A549 (cell line): ENCODE measurements around the gene RAPGEF3. TPM values are rescaled to one million over a fixed set of nuclear protein-coding genes. Genes with fewer than 3 reads are reported as not detected.

Source experiments
- ATAC-seq, 2 experiments: fragments of 200-7000 bp in 1 of 2; fragments of >200 bp in 1 of 2; cut with Nextera tagmentation in 1 of 2; cut with Tn5 transposase in 1 of 2; 3 replicates each; pipeline versions ENCODE4 v1.8.0 to v1.9.1; 2018 to 2020; ENCODE audit warnings: mild to moderate bottlenecking in 1 of 2, moderate library complexity in 1 of 2
- CTCF ChIA-PET: fragments of 300-600 bp; sonication (Branson Sonifier 250); formaldehyde crosslinking; extraction: SDS; loops from one replicate; lab custom pipeline; 2021; ENCODE audit warnings: antibody characterized with exemption, inconsistent platforms; lab: Yijun Ruan, JAX
- POLR2A ChIA-PET: fragments of 350-600 bp; formaldehyde crosslinking; extraction: SDS; loops from one replicate; lab custom pipeline; 2021; ENCODE audit warnings: antibody characterized with exemption, inconsistent platforms; lab: Yijun Ruan, JAX
- DNase-seq, 2 experiments: peaks; one replicate each; pipeline versions ENCODE4 v3.0.0 to v3.0.0-alpha.2; 2011 to 2016; ENCODE audit warnings: low read depth in 1 of 2, low spot score in 1 of 2
- FAIRE-seq: peaks from 2 replicates; lab custom pipeline; 2011; peaks lifted over from hg19 to GRCh38; lab: Jason Lieb, UNC
- H3K27ac ChIP-seq, 2 experiments: fragments of >200 bp; sonication (Bioruptor Twin); formaldehyde crosslinking; 3 replicates each; pipeline ENCODE4 v1.5.1; 2016 to 2017
- H3K4me1 ChIP-seq: fragments of >200 bp; sonication (Bioruptor Twin); formaldehyde crosslinking; 3 replicates; pipeline ENCODE4 v1.6.1; 2016
- H3K4me2 ChIP-seq: fragments of >200 bp; sonication (Bioruptor Twin); formaldehyde crosslinking; 3 replicates; pipeline ENCODE4 v1.6.1; 2016
- H3K4me3 ChIP-seq: fragments of >200 bp; sonication (Bioruptor Twin); formaldehyde crosslinking; 3 replicates; pipeline ENCODE4 v1.5.1; 2016
- H3K9me3 ChIP-seq: fragments of >200 bp; sonication (Bioruptor Twin); formaldehyde crosslinking; 3 replicates; pipeline ENCODE4 v1.6.1; 2016
- BHLHE40 ChIP-seq: IDR thresholded peaks from 2 replicates; pipeline ENCODE4 v1.6.1; 2012; ENCODE audit warnings: low read depth, low read length, inconsistent platforms
- CBX2 ChIP-seq: fragments of 200-600 bp; sonication (generic); IDR thresholded peaks from 2 replicates; pipeline ENCODE4 v1.6.1; 2016; ENCODE audit warnings: low read depth, mild to moderate bottlenecking, borderline replicate concordance
- CBX8 ChIP-seq: fragments of 200-600 bp; sonication (generic); IDR thresholded peaks from 2 replicates; pipeline ENCODE4 v1.6.1; 2016
- CHD2 ChIP-seq: fragments of 150-350 bp; IDR thresholded peaks from 2 replicates; pipeline ENCODE4 v1.6.1; 2014; ENCODE audit warnings: low read length; ENCODE audit not compliant: partially characterized antibody
- E2F6 ChIP-seq: IDR thresholded peaks from 2 replicates; pipeline ENCODE4 v1.6.1; 2012; ENCODE audit warnings: low read depth, borderline replicate concordance
- EHMT2 ChIP-seq: fragments of 200-600 bp; sonication (generic); IDR thresholded peaks from 2 replicates; pipeline ENCODE4 v1.6.1; 2016; ENCODE audit warnings: antibody characterized with exemption, low read depth, mild to moderate bottlenecking, moderate library complexity
- FOSB ChIP-seq: fragments of 250-450 bp; sonication (Bioruptor Pico); IDR thresholded peaks from 2 replicates; pipeline ENCODE4 v1.5.0; 2020; ENCODE audit warnings: mild to moderate bottlenecking, moderate library complexity
- FOSL2 ChIP-seq, 2 experiments: fragments of 450-650 bp in 1 of 2; fragments of >200 bp in 1 of 2; sonication (Bioruptor Twin) in 1 of 2; formaldehyde crosslinking; IDR thresholded peaks; 2 replicates each; pipeline versions ENCODE4 v1.5.0 to v1.6.1; 2016 to 2020; ENCODE audit warnings: mild to moderate bottlenecking in 1 of 2, moderate library complexity in 1 of 2
- FOXS1 ChIP-seq: fragments of 250-450 bp; sonication (Bioruptor Pico); IDR thresholded peaks from 2 replicates; pipeline ENCODE4 v1.5.0; 2020; ENCODE audit warnings: mild to moderate bottlenecking, moderate library complexity
- GATA3 ChIP-seq: IDR thresholded peaks from 2 replicates; pipeline ENCODE4 v1.6.1; 2012; ENCODE audit warnings: borderline replicate concordance
- HEYL ChIP-seq: fragments of 250-450 bp; sonication (Bioruptor Pico); IDR thresholded peaks from 2 replicates; pipeline ENCODE4 v1.8.0; 2021; ENCODE audit warnings: mild to moderate bottlenecking, moderate library complexity
- HMGXB4 ChIP-seq: fragments of 250-450 bp; sonication (Bioruptor Pico); IDR thresholded peaks from 2 replicates; pipeline ENCODE4 v1.5.0; 2021; ENCODE audit warnings: mild to moderate bottlenecking, moderate library complexity, borderline replicate concordance
- JUNB ChIP-seq: fragments of >200 bp; sonication (Bioruptor Twin); formaldehyde crosslinking; IDR thresholded peaks from 2 replicates; pipeline ENCODE4 v1.6.1; 2016
- KDM1A ChIP-seq: fragments of 200-600 bp; sonication (generic); IDR thresholded peaks from 2 replicates; pipeline ENCODE4 v1.6.1; 2016; ENCODE audit warnings: low read depth, mild to moderate bottlenecking
- KDM5A ChIP-seq: fragments of 200-600 bp; sonication (generic); IDR thresholded peaks from 2 replicates; pipeline ENCODE4 v1.6.1; 2016; ENCODE audit warnings: antibody characterized with exemption, mild to moderate bottlenecking
- MAZ ChIP-seq: fragments of 150-350 bp; IDR thresholded peaks from 2 replicates; pipeline ENCODE4 v1.6.1; 2014; ENCODE audit warnings: antibody characterized with exemption, low read depth, low read length, borderline replicate concordance
- NFE2L2 ChIP-seq: fragments of 150-350 bp; conservative IDR thresholded peaks from 2 replicates; pipeline ENCODE4 v1.6.1; 2014; ENCODE audit warnings: low read length
- PHF8 ChIP-seq: fragments of 200-600 bp; sonication (generic); IDR thresholded peaks from 2 replicates; pipeline ENCODE4 v1.6.1; 2016; ENCODE audit warnings: low read depth, mild to moderate bottlenecking, antibody characterized with exemption, moderate library complexity, borderline replicate concordance
- SMC3 ChIP-seq: fragments of >200 bp; sonication (Bioruptor Twin); formaldehyde crosslinking; IDR thresholded peaks from 3 replicates; pipeline ENCODE4 v1.6.1; 2018; ENCODE audit warnings: inconsistent platforms
- TFCP2L1 ChIP-seq: fragments of 250-450 bp; sonication (Bioruptor Pico); IDR thresholded peaks from 2 replicates; pipeline ENCODE4 v1.5.0; 2021; ENCODE audit warnings: mild to moderate bottlenecking
- USF2 ChIP-seq: fragments of 450-650 bp; IDR thresholded peaks from 2 replicates; pipeline ENCODE4 v1.6.1; 2014; ENCODE audit warnings: antibody characterized with exemption
- ZC3H11A ChIP-seq: fragments of 450-650 bp; IDR thresholded peaks from 2 replicates; pipeline ENCODE4 v1.6.1; 2014; ENCODE audit warnings: antibody characterized with exemption, mild to moderate bottlenecking
- WGBS: methylation state at CpG from one replicate; pipeline ENCODE4 v1.1.6; 2017; ENCODE audit errors: missing lambda C conversion rate; 5-methylcytosine and 5-hydroxymethylcytosine counted together
- polyA plus RNA-seq, 4 experiments: library from polyadenylated mRNA; depleted of rRNA in 3 of 4; stranded (reverse); fragments of >200 nt; fragmentation: RNase III in 1 of 4; extraction: RNeasy Plus Mini Kit Qiagen cat#74134 plus additional on column Dnase treatment in 1 of 4; gene quantifications; 2 replicates in 3 of 4; 3 replicates in 1 of 4; pipeline ENCODE4 v1.2.3, GENCODE V29; 2011 to 2017
- TF ChIP-seq, protein P1 (sequence below): fragments of 200-600 bp; sonication (generic); IDR thresholded peaks from 2 replicates; pipeline ENCODE4 v1.6.1; 2016; ENCODE audit warnings: antibody characterized with exemption, mild to moderate bottlenecking, moderate library complexity
- TF ChIP-seq, protein P2 (sequence below): fragments of >200 bp; sonication (Bioruptor Twin); formaldehyde crosslinking; IDR thresholded peaks from 3 replicates; pipeline ENCODE4 v1.6.1; 2016
- TF ChIP-seq, protein P3 (sequence below): fragments of 150-350 bp; IDR thresholded peaks from 2 replicates; pipeline ENCODE4 v1.6.1; 2014; ENCODE audit warnings: low read depth, mild to moderate bottlenecking, low read length

RAPGEF3 gene
- polyA plus RNA-seq, 2 of the 4 experiments (the other 2 are of a cell fraction) = 0.70 to 0.89 TPM

GRCh38 chr12:47705229-47705565 is 53.5 kb downstream of the RAPGEF3 start:
- H3K4me1 ChIP-seq = peaks cover 21% of the 10 kb centered on the region; the same call in 2 of the 3 replicates
- 2% methylated on average over 9 of the region's 9 CpGs for WGBS
- no peak for ATAC-seq
- no peaks in the 10 kb centered on the region for H3K9me3 ChIP-seq
- DNase-seq = no peak
- ChIA-PET CTCF (interaction anchor here (0.7 to 17.4 kb wide), 8 partner anchors 9 to 133 kb away, joined by 3 to 343 read pairs (median 4); partner anchors contain the start of gene SLC48A1), POLR2A (no interaction called here)
- peak; percentile 18 for FAIRE-seq
- H3K27ac ChIP-seq = peak overlapping the region; percentile 90 to 96
- TF ChIP-seq PHF8 (no peak), CBX8 (no peak), KDM1A (no peak), USF2 (no peak), FOSL2 (IDR thresholded peaks at IDR 0.05) (no peak), FOSL2 (CRISPR knock-in tag; IDR thresholded peaks at IDR 0.05) (no peak), TFCP2L1 (CRISPR knock-in tag) (no peak), NFE2L2 (no peak), BHLHE40 (no peak), GATA3 (no peak), FOXS1 (CRISPR knock-in tag) (no peak), ZC3H11A (no peak), CBX2 (no peak), FOSB (CRISPR knock-in tag) (no peak)
- TF ChIP-seq, protein P1, sequence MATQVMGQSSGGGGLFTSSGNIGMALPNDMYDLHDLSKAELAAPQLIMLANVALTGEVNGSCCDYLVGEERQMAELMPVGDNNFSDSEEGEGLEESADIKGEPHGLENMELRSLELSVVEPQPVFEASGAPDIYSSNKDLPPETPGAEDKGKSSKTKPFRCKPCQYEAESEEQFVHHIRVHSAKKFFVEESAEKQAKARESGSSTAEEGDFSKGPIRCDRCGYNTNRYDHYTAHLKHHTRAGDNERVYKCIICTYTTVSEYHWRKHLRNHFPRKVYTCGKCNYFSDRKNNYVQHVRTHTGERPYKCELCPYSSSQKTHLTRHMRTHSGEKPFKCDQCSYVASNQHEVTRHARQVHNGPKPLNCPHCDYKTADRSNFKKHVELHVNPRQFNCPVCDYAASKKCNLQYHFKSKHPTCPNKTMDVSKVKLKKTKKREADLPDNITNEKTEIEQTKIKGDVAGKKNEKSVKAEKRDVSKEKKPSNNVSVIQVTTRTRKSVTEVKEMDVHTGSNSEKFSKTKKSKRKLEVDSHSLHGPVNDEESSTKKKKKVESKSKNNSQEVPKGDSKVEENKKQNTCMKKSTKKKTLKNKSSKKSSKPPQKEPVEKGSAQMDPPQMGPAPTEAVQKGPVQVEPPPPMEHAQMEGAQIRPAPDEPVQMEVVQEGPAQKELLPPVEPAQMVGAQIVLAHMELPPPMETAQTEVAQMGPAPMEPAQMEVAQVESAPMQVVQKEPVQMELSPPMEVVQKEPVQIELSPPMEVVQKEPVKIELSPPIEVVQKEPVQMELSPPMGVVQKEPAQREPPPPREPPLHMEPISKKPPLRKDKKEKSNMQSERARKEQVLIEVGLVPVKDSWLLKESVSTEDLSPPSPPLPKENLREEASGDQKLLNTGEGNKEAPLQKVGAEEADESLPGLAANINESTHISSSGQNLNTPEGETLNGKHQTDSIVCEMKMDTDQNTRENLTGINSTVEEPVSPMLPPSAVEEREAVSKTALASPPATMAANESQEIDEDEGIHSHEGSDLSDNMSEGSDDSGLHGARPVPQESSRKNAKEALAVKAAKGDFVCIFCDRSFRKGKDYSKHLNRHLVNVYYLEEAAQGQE = no peak
- TF ChIP-seq, protein P2, sequence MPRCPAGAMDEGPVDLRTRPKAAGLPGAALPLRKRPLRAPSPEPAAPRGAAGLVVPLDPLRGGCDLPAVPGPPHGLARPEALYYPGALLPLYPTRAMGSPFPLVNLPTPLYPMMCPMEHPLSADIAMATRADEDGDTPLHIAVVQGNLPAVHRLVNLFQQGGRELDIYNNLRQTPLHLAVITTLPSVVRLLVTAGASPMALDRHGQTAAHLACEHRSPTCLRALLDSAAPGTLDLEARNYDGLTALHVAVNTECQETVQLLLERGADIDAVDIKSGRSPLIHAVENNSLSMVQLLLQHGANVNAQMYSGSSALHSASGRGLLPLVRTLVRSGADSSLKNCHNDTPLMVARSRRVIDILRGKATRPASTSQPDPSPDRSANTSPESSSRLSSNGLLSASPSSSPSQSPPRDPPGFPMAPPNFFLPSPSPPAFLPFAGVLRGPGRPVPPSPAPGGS = no peak
- peak overlapping the region; percentile 81 for H3K4me3 ChIP-seq
- H3K4me2 ChIP-seq = peak overlapping the region; percentile 97

DNA sequence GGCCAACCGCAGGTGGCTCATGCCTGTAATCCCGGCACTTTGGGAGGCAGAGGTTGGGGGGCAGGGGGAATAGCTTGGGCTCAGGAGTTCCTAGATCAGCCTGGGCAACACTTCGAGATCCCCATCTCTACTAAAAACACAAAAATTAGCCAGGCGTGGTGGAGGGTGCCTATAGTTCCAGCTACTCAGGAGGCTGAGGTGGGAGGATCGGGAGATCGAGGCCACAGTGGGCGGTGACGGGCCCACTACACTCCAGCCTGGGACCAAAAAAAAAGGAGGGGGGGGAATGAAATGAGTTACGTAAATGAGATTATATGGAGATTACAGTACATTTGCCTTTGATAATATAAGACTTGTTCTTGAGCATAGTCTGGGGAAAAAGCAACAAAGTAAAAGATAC is 54.0 kb downstream of the RAPGEF3 start:
- DNase-seq (no peak), ATAC-seq (no peak)
- TF ChIP-seq MAZ = no peak
- TF ChIP-seq SMC3 = no peak
- no peak for TF ChIP-seq USF2
- no peak for TF ChIP-seq HEYL (CRISPR knock-in tag)
- no peak for TF ChIP-seq JUNB
- TF ChIP-seq GATA3 = no peak
- no peak for TF ChIP-seq E2F6
- TF ChIP-seq CHD2 = no peak
- no peak for TF ChIP-seq HMGXB4 (CRISPR knock-in tag)
- TF ChIP-seq KDM5A = no peak
- TF ChIP-seq EHMT2 = no peak
- TF ChIP-seq, protein P2 = no peak
- TF ChIP-seq, protein P3, sequence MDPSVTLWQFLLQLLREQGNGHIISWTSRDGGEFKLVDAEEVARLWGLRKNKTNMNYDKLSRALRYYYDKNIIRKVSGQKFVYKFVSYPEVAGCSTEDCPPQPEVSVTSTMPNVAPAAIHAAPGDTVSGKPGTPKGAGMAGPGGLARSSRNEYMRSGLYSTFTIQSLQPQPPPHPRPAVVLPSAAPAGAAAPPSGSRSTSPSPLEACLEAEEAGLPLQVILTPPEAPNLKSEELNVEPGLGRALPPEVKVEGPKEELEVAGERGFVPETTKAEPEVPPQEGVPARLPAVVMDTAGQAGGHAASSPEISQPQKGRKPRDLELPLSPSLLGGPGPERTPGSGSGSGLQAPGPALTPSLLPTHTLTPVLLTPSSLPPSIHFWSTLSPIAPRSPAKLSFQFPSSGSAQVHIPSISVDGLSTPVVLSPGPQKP = no peak

More for the DNA sequence above, 54.0 kb downstream of the RAPGEF3 start:
- H3K4me2 ChIP-seq = peak overlapping the region; percentile 97
- FAIRE-seq = no peak
- H3K4me1 ChIP-seq = peaks cover 21% of the 10 kb centered on the region; the same call in 2 of the 3 replicates
- POLR2A ChIA-PET = no interaction called here
- H3K9me3 ChIP-seq = no peaks in the 10 kb centered on the region
- CTCF ChIA-PET = interaction anchor here (0.7 to 17.4 kb wide), 8 partner anchors 8 to 133 kb away, joined by 3 to 343 read pairs (median 4); partner anchors contain the start of gene SLC48A1
- H3K4me3 ChIP-seq = peak overlapping the region; percentile 81
- peak overlapping the region; percentile 90 to 96 for H3K27ac ChIP-seq
- 90% methylated on average over 9 of the region's 9 CpGs for WGBS
